Measurements from ENCODE around the gene KRT39. TPM values are rescaled to one million over a fixed set of nuclear protein-coding genes. Genes with fewer than 3 reads are reported as not detected.

Gene KRT39
- polyA plus RNA-seq, 3 donors, result not detected

DNA sequence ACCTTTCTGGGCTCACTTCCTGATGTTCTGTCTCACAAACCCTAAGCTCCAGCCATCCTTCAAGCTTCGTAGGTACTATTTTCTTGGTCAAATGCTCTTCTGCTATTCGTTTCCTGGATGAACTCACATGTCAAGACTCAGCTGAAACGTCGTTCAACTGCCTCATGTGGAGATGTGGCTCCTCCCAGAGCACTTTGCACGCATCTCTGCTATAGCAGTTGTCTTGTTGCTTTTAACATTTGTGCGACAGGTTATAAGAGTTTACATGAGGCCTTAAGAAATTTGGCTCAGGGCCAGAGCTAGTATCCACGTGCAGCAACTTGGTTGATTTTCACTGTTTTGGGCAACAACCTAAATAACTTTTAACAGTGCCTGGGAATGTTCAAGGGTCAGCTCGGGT is 20.2 kb upstream of the KRT39 start:
- DNase-seq (ENCODE audit: extremely low read depth in 1 of 11, low read depth in 9 of 11, low spot score in 4 of 11), result no peak

GRCh38 chr17:40984226-40984625 is 17.5 kb upstream of the KRT39 start, which contains the start of gene KRT40:
TSS of gene KRT40 (minus strand) at chr17:40984326. CDS start at chr17:40984273, 53 bp downstream.
- DNase-seq (ENCODE audit: extremely low read depth in 1 of 11, low read depth in 9 of 11, low spot score in 4 of 11), result no peak

DNA sequence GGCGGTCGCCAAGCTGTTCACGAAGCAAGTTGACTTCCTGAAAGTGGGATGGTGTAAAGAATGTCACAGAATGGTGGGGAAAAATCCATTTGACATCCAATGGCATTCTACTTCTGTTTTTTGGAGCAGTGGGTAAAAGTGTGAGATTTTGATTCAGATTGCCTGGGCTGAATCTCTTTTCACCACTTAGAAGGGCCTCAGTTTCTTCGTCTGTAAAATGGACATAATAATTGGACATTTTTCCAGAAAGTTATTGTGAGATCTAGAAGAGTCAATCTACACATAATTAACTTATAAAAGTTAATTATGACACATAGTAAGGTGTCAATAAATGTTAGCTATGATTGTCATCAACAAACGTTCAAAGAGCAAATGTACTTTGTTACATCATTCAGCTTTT is 14.4 kb upstream of the KRT39 start:
- DNase-seq (ENCODE audit: extremely low read depth in 1 of 11, low read depth in 9 of 11, low spot score in 4 of 11), result no peak

- peak in 1 of 11 donors; percentile 2 for DNase-seq (ENCODE audit: extremely low read depth in 1 of 11, low read depth in 9 of 11, low spot score in 4 of 11)
These were observed 13.8 kb upstream of the KRT39 start for GRCh38 chr17:40980596-40980995.

DNA sequence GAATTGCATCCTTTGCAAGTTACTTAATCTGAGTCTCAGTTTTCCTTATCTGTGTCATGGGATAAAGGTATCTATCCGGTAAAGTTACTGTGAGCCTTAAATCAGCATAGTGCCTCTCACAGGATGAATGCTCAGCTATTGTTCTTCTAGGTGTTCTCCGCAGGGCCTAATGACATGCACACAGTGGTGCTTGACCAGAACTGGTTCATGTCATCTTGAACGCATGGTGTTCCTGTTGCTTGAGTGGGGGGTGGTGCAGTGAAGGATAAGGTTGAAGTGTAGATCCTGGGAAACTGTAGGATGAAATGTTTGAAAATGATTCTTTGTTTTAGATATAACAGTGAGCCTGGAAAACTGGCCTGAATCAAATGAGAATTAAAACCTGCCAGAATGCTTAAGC is 13.4 kb upstream of the KRT39 start:
- DNase-seq (ENCODE audit: extremely low read depth in 1 of 11, low read depth in 9 of 11, low spot score in 4 of 11), result no peak

DNA sequence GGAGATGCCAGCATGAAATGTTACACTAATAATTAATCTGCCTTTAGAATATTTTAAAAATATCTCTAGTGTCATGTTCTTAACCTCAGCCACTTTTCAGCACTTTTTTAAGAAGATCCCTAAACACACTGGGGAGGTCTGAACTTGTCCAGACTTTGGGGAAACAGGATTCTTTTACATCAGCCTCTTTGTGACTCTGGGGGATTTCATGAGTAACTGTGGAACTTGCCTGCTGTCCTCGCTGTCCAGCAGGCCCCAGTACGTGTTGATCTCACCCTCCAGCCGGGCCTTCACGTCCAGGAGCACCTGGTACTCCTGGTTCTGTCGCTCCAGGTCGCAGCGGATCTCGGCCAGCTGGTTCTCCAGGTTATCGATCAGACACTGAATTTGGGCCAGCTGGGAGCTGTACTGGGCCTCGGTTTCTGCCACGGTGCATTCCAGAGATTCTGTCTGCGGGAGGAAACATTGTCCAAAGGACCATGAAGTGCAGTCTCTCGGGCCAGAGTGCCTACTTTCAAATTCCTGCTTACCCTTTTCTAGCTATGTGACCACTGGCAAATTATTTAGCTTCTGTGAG is 11.9 kb upstream of the KRT39 start:
- no peak for DNase-seq (ENCODE audit: extremely low read depth in 1 of 11, low read depth in 9 of 11, low spot score in 4 of 11)

- DNase-seq (ENCODE audit: extremely low read depth in 1 of 11, low read depth in 9 of 11, low spot score in 4 of 11), result no peak
These were observed 8.8 kb upstream of the KRT39 start for GRCh38 chr17:40975516-40975915.

DNA sequence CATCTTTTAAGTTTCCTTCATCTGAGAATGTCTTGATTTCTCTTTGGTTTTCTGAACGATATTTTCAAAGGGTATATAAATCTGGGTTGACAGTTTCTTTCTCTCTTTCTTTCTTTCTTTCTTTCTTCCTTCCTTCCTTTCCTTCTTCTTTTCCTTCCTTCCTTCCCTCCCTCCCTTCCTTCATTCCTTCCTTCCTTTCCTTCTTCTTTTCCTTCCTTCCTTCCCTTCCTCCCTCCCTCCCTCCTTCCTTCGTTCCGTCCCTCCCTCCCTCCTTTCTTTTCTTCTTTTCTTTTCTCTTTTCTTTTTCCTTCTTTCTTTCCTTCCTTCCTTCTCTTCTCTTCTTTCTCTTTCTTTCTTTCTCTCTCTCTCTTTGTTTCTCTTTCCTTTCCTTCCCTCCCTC is 7.6 kb upstream of the KRT39 start:
- DNase-seq (ENCODE audit: extremely low read depth in 1 of 11, low read depth in 9 of 11, low spot score in 4 of 11), result no peak

GRCh38 chr17:40967582-40967981 is 834 bp upstream of the KRT39 start:
- no peak for DNase-seq (ENCODE audit: extremely low read depth in 1 of 11, low read depth in 9 of 11, low spot score in 4 of 11)

DNA sequence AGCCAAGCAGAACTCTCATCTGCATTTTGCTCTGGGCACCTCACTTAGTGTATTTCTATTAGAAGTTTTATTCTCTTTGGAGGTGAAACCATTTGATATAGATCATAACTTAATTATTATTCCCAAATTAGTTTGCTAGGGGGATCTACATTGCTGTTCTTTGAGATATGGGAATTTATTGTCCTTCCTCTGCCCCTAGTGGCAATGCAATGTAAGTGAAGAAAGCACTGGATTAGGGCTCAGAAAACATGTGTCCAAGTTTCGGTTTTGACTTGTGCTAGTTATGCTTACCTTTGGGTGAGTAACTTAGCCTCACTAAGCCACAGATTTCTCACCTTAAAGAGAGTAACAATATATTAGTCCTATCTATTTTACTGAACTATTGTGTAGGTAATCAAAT is 2.9 kb downstream of the KRT39 start:
- DNase-seq (ENCODE audit: extremely low read depth in 1 of 11, low read depth in 9 of 11, low spot score in 4 of 11), result no peak

DNA sequence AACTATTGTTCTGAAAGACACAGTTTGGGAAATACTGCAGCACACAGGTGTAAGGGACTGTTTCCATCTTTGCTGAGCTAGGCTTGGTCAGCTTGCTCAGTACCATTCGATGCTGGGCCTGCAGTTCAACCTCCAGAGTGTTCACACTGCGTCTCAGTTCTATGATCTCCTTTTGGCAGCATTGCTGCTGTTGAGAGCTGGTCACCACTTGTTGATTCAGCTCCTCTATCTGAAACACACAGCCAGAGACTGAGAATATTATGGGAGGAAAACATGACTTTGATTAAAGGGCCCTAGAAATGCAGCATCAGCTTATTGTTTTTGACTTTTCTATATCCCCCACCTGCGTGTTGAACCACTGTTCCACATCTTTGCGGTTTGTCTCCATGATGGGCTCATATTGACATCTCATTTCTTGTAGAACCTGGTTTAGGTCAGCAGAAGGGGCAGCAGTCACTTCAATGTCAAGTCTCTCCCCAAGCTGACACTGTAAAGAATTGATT is 4.6 kb downstream of the KRT39 start:
- DNase-seq (ENCODE audit: extremely low read depth in 1 of 11, low read depth in 9 of 11, low spot score in 4 of 11), result no peak

DNA sequence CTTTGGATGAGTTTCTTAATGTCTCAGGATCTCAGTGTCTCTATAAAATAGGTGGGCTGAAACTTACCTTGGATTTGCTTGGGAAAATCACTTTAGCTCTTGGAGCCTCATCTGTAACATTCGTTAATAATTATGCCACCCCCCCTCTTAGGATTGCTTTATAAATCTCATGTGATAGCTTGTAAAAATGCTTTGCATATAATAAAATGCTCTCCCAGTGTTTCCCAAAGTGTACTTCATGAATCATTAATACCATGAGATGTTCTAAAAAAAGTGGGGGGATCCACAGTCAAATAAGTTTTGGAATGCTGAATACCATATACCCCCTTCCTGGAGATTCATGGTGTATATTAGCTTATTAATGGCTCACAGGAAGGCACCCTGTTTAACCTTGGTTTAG is 5.2 kb downstream of the KRT39 start:
- DNase-seq (ENCODE audit: extremely low read depth in 1 of 11, low read depth in 9 of 11, low spot score in 4 of 11), result no peak

- DNase-seq (ENCODE audit: extremely low read depth in 1 of 11, low read depth in 9 of 11, low spot score in 4 of 11), result no peak
These were observed 6.6 kb downstream of the KRT39 start for GRCh38 chr17:40960144-40960543.

GRCh38 chr17:40958086-40958953 is 8.4 kb downstream of the KRT39 start:
- DNase-seq (ENCODE audit: extremely low read depth in 1 of 11, low read depth in 9 of 11, low spot score in 4 of 11), result no peak

- DNase-seq (ENCODE audit: extremely low read depth in 1 of 11, low read depth in 9 of 11, low spot score in 4 of 11), result peak in 2 of 11 donors; percentile 28 to 46
These were observed 10.1 kb downstream of the KRT39 start for GRCh38 chr17:40956401-40957254.

DNA sequence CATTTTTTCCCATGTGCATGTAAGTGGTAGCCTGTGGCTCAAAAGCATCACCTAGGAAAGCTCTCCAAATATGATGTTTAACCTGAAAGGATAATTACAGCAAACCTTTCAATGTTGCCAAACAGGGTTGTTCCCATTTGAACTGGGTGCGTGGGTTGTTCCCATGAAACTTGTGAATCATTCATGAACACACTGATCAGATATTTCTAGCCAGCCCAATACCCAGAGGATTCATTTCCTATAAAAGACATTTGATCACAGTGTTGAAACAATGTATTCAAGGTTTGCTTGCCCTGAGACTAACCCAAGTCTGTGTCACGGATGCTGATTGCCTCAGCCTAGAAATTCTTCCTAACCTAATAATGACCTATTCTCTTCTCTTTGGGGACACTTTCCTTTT is 12.9 kb downstream of the KRT39 start:
- no peak for DNase-seq (ENCODE audit: extremely low read depth in 1 of 11, low read depth in 9 of 11, low spot score in 4 of 11)

- no peak for DNase-seq (ENCODE audit: extremely low read depth in 1 of 11, low read depth in 9 of 11, low spot score in 4 of 11)
These were observed 14.1 kb downstream of the KRT39 start for GRCh38 chr17:40952661-40953060.

DNA sequence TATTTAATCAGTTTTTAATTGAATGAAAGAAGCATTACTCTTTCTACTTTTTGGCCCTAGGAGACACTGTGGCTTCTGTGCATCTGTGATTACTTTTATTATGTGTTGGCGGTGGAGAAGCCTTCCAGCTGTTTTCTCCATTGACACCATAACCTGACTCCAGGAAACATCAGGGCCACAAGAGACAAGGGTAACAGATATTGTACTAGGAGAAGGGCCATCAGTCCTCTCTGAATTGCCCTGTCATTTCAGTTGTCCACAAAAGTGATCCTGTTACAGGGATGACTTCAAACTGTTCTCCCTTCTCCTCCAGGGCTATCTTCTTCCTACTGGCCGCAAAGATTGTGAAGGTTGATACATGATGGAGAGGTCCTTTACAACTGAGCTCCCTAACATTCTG is 14.6 kb downstream of the KRT39 start:
- DNase-seq (ENCODE audit: extremely low read depth in 1 of 11, low read depth in 9 of 11, low spot score in 4 of 11), result no peak

DNA sequence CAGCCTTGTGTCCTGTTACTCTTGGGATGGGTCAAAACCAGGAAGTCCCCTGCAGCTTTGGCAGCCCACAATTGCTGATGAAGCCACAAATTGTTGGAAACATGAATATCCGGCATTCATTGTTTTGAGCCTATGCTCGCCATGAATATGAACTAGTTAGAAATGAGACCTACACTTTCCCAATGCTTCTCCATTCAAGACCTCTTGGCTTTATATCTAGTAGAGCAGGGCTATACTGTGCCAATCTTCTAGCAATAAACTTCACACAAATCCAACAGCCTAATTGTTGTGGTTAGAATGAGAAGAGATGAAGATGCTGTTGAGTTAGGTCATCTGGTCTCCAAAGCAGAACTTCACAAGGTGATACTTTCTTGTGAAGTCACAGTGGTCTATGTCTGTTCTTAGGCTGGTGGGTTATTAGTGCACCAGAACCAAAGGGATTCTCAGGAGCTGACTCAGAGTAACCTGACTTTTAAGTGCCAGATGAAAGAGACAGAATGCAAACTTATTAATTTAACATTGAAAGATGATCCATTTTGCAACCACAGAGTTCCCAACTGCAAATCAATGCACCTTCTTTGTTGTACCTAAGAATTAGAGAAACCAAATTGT is 15.6 kb downstream of the KRT39 start:
- DNase-seq (ENCODE audit: extremely low read depth in 1 of 11, low read depth in 9 of 11, low spot score in 4 of 11), result no peak

Measured in renal cortex interstitium (tissue), 11 donors.